HG03159 (cell line): Measurements from ENCODE around the gene MINAR2.

Experiments used
- ATAC-seq: cut with Tn5 transposase; IDR thresholded peaks from one replicate; pipeline ENCODE4 v1.9.1; 2021; ENCODE audit warnings: mild to moderate bottlenecking, moderate library complexity; ENCODE audit not compliant: unreplicated experiment

MINAR2 gene

GRCh38 chr5:129747572-129748407 lies at the start of gene MINAR2:
Gene MINAR2 (plus strand): TSS chr5:129748094. CDS start chr5:129748191, 97 bp downstream.
- ATAC-seq: no peak

DNA sequence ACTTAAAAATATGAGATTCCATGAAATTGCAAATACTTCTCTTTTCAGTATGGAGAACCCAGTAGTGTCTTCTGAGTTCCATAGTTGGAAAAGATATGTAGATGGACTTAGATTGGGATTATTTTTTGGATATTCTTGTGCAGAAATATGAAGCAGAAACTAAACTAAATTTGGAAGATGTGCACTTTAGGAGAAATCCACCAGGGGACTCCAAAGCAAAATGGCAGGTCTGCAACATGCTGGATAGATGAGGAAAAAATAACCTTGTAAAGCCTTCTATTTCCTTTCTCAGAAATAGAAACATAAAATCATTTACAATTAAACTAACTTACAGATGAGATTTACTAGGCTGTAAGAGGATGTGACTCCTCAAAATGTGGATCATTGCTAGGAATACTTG lies 49.2 kb upstream of the MINAR2 start:
- ATAC-seq: no peak

DNA sequence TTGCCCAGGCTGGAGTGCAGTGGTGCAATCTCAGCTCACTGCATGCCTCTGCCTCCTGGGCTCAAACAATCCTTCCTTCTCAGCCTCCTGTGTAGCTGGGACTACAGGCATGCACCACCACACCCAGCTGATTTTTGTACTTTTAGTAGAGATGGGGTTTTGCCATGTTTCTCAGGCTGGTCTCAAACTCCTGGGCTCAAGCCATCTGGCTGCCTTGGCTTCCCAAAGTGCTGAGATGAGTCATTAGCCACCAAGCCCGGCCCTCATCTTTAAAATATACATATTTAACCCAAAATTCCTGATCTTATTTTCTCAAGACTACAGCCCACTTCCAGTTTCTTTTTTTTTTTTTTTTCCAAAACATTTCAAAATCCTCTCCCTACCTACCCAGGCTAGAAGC lies 31.7 kb upstream of the MINAR2 start:
- ATAC-seq: no peak

DNA sequence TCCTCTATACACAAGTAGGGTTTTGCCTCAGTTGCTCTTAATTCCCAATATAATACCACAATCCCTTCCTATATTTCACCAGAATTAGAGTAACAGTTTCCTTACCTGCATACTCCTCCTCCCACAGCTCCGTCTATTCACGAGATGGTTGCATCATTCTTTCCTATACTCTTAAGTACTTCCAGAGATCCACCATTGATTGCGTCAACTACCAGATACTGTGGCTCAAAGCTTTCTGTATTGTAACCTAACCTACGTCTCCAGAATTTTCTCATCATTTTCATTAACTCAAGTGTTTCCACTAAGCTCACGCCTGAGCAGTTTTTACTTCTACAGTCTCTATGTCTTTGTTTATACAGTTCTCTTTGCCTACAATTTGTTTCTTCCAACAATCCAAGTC lies 31.2 kb upstream of the MINAR2 start:
- no peak for ATAC-seq

DNA sequence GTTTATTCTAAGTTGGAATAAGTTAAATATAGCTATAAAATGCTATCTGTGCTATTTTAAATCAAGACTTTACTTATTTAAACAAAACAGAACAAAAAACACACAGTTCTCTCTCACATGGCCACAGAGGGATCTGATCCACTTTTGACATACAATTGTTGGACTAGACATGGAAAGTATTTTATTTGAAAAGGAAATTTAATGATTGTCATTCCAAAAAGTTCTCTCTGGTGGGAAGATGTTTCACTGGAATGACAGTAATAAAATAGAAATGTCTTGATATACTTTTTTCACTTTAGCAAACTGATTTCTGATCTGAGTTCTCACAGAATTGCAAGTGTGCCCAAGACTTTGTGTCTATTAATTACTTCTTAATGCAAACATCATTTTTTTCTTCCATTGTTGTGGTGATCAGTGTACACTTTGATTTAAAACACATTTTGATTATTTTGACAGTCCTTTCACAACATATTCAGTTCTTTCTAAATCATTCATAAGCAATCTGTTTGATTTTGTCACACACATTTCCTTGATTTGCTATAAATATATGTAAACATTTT lies 30.1 kb upstream of the MINAR2 start:
- no peak for ATAC-seq

DNA sequence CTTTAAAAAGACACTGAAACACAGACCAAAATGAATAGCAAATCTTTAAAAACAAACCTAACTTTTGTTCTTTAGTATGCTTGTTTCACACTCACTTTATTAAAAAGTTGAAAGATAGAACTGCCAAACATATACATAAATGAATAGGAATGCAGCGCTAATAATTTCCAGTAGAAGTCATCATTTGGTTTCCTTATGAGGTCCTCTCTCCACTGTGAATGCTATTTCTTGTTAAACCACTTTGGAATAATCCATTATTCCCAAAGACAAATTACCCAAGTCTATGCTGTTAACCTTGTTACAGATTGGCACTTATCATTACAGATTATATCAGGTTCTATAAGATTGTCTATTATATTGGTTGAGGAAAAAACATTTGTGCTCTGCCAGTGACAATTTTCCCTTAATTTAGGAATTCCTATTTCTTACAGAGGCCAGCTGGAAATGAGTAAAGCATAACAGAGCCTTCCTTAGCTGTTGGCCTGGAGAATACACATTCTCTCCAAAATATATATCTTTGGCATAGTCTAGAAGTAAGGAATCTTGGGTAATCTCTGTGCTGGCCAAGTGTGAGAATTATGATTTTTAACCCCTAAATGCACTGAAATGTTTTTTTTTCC lies 29.3 kb upstream of the MINAR2 start:
- ATAC-seq: no peak

DNA sequence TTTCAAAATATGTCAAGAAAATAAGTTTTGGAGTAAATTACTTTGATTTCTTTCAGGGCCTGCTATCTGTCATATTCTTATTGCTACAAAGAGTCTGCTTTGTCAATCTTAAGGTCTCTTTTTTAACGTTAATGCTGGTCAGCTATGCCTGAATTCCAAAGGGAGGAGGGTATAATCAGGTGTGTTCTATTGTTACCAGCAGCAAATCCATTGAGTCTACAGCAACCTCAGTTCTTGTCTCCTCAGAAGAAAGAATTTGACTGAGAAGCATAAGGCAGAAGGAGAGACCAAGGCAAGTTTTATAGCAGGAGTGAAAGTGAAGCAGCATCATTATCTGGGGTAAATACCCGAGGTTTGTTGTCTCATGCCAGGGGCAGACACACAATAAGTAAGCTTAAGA lies 23.7 kb upstream of the MINAR2 start:
- no peak for ATAC-seq

- no peak for ATAC-seq
These were observed 23.2 kb upstream of the MINAR2 start for GRCh38 chr5:129724647-129725046.

DNA sequence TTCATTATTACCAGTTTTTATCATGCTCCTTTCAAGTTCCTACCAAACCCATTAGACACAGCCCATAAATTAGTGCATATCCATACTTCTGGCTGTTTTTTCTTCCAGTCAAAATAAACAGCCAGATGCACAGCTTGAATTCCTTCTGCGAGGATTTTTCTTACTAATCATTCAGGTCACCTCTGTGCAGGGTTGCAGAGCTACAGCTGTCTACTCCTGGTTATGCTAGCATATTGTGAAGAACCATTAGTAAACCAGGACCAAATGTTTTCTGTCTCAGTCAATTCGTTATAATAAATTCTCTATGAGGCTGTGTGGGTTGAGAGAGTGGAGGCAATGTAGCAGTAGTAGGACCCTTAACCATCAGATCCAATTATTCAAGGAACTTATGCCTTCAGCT lies 8.1 kb upstream of the MINAR2 start:
- ATAC-seq: no peak

DNA sequence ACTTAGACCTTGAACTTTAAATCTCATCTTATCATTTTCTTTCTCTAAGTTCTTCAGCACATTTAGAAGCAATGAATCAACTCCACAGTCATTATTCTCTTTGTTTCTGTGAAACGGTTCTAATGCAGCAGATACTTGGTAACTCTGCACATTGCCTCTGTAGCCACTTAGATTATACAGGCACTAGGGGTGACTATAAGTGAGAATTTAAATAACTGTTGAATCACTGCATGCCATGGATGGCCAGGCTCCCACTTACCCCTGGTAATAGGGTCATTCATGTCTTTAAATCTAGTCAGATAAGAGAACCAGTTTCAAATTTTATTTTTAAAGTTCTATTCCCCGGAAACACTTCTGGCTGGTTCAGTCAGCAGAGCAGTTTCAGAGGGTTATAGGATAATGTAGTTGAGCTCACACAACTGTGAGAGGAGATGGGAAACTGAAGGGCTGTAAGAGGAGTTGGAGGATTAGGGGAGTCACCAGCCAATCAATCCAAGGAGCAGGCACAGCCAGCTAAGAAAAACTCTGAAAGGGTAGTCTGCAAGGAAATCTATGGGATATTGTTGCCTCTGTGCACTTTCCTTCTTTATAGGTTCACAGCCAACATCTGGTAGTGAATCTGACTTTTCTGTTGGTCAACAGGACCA lies 4.2 kb upstream of the MINAR2 start:
- ATAC-seq: no peak

- no peak for ATAC-seq
These were observed 1.9 kb upstream of the MINAR2 start for GRCh38 chr5:129745997-129746396.

DNA sequence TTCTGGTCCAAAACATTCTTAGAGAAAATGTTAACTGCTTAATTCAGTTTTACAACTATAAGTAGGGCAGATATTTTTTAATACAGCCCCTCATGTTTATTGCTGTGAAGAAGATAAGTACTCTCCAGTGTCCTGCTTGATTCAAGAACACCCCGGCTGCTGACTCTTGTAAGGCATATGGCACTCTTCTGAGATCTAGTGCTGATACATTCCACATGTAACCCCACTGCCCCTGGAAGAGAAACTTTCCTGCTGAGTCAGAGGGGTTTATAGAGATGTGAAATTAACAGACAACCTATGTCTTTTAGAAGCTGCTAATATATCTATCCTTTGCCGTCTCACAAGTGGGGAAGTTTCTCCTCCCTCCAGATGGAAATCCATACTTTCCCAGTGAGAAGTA lies 1.0 kb upstream of the MINAR2 start:
- no peak for ATAC-seq

GRCh38 chr5:129748913-129749880 lies 1.3 kb downstream of the MINAR2 start:
- ATAC-seq: no peak

- ATAC-seq: no peak
These were observed 12.9 kb downstream of the MINAR2 start for GRCh38 chr5:129760636-129761325.

DNA sequence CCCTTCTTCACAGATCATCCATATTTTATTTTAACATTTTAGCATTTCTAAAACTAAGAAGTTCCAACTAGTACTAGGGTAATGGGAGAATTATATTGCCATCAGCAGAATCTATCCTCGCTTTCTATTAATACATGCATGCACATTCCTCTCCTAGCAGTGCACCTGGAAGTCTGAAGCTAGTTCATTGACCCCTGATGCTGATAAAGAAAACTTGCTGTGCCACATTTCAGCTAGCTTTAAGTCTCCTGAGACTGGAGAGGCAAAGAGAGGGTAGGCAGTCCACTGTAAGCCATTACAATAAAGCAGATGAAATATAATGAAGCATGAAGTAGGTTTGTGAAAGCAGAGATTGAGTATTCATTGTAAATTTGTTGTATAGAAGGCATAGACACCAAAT lies 15.8 kb downstream of the MINAR2 start:
- no peak for ATAC-seq

DNA sequence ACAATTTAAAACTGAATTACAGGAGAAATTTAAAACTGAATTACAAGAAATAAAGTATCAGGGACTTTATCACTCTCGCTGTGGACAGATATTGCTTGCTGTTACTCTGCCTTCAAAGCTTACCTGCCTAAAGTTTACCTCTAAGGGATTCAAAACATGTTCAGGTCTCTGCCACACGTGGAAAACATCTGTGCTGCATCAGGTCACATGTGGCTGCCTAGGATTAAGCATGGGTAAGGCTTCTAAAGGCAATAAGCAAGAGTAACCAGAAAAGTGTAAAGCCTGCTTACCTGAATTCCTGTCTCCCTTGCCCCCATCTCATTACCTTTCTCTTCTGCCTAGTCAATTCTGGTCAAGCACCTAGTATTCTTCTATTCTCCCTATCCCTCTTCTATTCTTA lies 18.9 kb downstream of the MINAR2 start:
- no peak for ATAC-seq

DNA sequence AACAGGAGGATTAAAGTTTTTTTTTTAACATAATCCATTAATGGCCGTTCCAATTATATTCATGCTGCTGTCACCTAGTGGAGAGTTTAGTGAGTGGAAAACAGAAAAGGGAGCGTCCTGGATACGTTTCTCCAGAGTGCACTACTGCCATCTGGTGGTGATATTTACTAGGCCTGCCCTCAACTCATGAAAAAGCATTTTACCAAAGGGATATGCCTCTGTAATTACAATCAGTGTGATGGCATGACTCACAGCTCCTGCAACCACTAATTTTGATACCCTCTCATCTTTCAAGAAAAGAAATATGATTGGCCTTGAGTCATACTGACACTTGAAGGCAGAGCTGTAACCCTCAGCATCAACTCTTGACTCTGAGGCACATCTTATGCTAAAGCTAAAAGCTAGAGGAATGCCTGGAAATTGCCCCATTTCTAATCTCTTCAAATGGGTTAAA lies 20.1 kb downstream of the MINAR2 start:
- ATAC-seq: peak; percentile 90

DNA sequence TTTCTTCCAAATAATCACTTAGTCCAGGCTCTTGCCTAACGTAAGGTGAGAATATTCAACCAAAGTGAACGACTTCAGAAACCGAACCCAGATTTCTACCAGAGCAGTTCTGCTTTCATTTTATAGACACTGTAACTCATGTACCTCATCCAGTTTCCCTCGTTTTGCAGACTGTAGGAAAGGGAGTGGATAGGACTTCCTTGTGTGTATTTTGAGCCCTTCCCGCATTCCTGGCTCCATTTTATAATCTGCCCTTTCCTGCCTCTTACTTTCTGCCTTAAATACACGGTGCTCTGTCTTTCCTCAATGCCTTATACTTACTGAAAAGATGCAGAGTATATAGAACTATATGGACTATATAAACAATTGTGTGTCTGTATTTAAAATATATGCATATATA lies 20.8 kb downstream of the MINAR2 start:
- ATAC-seq: no peak

- no peak for ATAC-seq
These were observed 22.3 kb downstream of the MINAR2 start for GRCh38 chr5:129770024-129770820.
